Activated T-helper 2 cell treated with anti-CD3 and anti-CD28 coated beads, Interferon-gamma antibody, Interleukin-2, Interleukin-4, amounts not matched to agents 10 μg/mL and 5 μg/mL and 100 μg/mL, durations not matched to agents 14 hours and 24 hours and 36 hours (primary cell): ENCODE measurements around the gene ADGRA1. TPM values are rescaled to one million over a fixed set of nuclear protein-coding genes. Genes with fewer than 3 reads are reported as not detected.

Experiments used
- DNase-seq: peaks from one replicate; pipeline ENCODE4 v3.0.0; 2021; ENCODE audit warnings: low spot score
- H3K27ac Mint-ChIP-seq: one replicate; pipeline ENCODE4 v1.8.0; 2021; ENCODE audit warnings: mixed read lengths
- H3K27me3 Mint-ChIP-seq: one replicate; pipeline ENCODE4 v1.8.0; 2021; ENCODE audit warnings: low read depth, mixed read lengths
- H3K36me3 Mint-ChIP-seq: one replicate; pipeline ENCODE4 v1.8.0; 2021; ENCODE audit warnings: low read depth, mixed read lengths
- H3K4me1 Mint-ChIP-seq: one replicate; pipeline ENCODE4 v1.8.0; 2021; ENCODE audit warnings: low read depth, mixed read lengths
- H3K4me3 Mint-ChIP-seq: one replicate; pipeline ENCODE4 v1.8.0; 2021; ENCODE audit warnings: low read depth, mild to moderate bottlenecking, moderate library complexity, mixed read lengths
- H3K9me3 Mint-ChIP-seq: one replicate; pipeline ENCODE4 v1.8.0; 2021; ENCODE audit warnings: mixed read lengths
- intact Hi-C: fragments of 100-400 bp; cut with micrococcal nuclease; formaldehyde crosslinking; loops from one replicate; pipeline ENCODE4 v1.15.1; 2023
- total RNA-seq: library from RNA; stranded (reverse); gene quantifications from 2 replicates; pipeline ENCODE4 v1.2.3, GENCODE V29; 2022

ADGRA1 gene
- total RNA-seq, 1 donor from 2014 or later: not detected

- H3K27me3 Mint-ChIP-seq: peaks cover 13% of the 10 kb centered on the region
- DNase-seq: no peak
- H3K36me3 Mint-ChIP-seq: no peaks in the 10 kb centered on the region
- H3K27ac Mint-ChIP-seq: no peak overlapping the region
- intact Hi-C loops: no loop called here
- H3K9me3 Mint-ChIP-seq: no peaks in the 10 kb centered on the region
- no peak overlapping the region for H3K4me3 Mint-ChIP-seq
- H3K4me1 Mint-ChIP-seq: no peaks in the 10 kb centered on the region
Measured at GRCh38 chr10:133086247-133086646, 1.5 kb upstream of the ADGRA1 start.

GRCh38 chr10:133087045-133087678, 562 bp upstream of the ADGRA1 start:
- intact Hi-C loops: no loop called here
- H3K9me3 Mint-ChIP-seq: no peaks in the 10 kb centered on the region
- no peak overlapping the region for H3K27ac Mint-ChIP-seq
- no peak overlapping the region for H3K4me3 Mint-ChIP-seq
- no peaks in the 10 kb centered on the region for H3K36me3 Mint-ChIP-seq
- DNase-seq: no peak
- H3K4me1 Mint-ChIP-seq: no peaks in the 10 kb centered on the region
- H3K27me3 Mint-ChIP-seq: peaks cover 14% of the 10 kb centered on the region

- no peak for DNase-seq
- H3K27me3 Mint-ChIP-seq: peaks cover 14% of the 10 kb centered on the region
- intact Hi-C loops: no loop called here
- H3K36me3 Mint-ChIP-seq: no peaks in the 10 kb centered on the region
- H3K9me3 Mint-ChIP-seq: no peaks in the 10 kb centered on the region
- no peaks in the 10 kb centered on the region for H3K4me1 Mint-ChIP-seq
- no peak overlapping the region for H3K4me3 Mint-ChIP-seq
- no peak overlapping the region for H3K27ac Mint-ChIP-seq
Measured at GRCh38 chr10:133088179-133088955, 643 bp downstream of the ADGRA1 start.

- no peaks in the 10 kb centered on the region for H3K4me1 Mint-ChIP-seq
- H3K27ac Mint-ChIP-seq: no peak overlapping the region
- intact Hi-C loops: no loop called here
- no peak overlapping the region for H3K4me3 Mint-ChIP-seq
- H3K27me3 Mint-ChIP-seq: peaks cover 14% of the 10 kb centered on the region
- H3K36me3 Mint-ChIP-seq: no peaks in the 10 kb centered on the region
- DNase-seq: no peak
- no peaks in the 10 kb centered on the region for H3K9me3 Mint-ChIP-seq
Measured at GRCh38 chr10:133088956-133089800, 1.5 kb downstream of the ADGRA1 start.

- no peak overlapping the region for H3K4me3 Mint-ChIP-seq
- no peaks in the 10 kb centered on the region for H3K9me3 Mint-ChIP-seq
Measured at GRCh38 chr10:133090101-133090500, 2.4 kb downstream of the ADGRA1 start.

GRCh38 chr10:133090654-133091053, 2.9 kb downstream of the ADGRA1 start:
- Mint-ChIP-seq H3K27ac (no peak overlapping the region), H3K4me1 (no peaks in the 10 kb centered on the region), H3K36me3 (no peaks in the 10 kb centered on the region), H3K27me3 (peaks cover 14% of the 10 kb centered on the region), H3K9me3 (no peaks in the 10 kb centered on the region), H3K4me3 (no peak overlapping the region)
- no peak for DNase-seq
- intact Hi-C loops: no loop called here

More at GRCh38 chr10:133090101-133090500, 2.4 kb downstream of the ADGRA1 start:
- no peak for DNase-seq
- no peaks in the 10 kb centered on the region for H3K4me1 Mint-ChIP-seq
- H3K27me3 Mint-ChIP-seq: peaks cover 14% of the 10 kb centered on the region
- no peaks in the 10 kb centered on the region for H3K36me3 Mint-ChIP-seq
- no peak overlapping the region for H3K27ac Mint-ChIP-seq
- intact Hi-C loops: no loop called here

GRCh38 chr10:133091316-133091715, 3.6 kb downstream of the ADGRA1 start:
- no peak for DNase-seq
- no peaks in the 10 kb centered on the region for H3K36me3 Mint-ChIP-seq
- H3K4me3 Mint-ChIP-seq: no peak overlapping the region
- H3K9me3 Mint-ChIP-seq: no peaks in the 10 kb centered on the region
- no peak overlapping the region for H3K27ac Mint-ChIP-seq
- intact Hi-C loops: no loop called here
- H3K4me1 Mint-ChIP-seq: no peaks in the 10 kb centered on the region
- peaks cover 14% of the 10 kb centered on the region for H3K27me3 Mint-ChIP-seq

- no peaks in the 10 kb centered on the region for H3K9me3 Mint-ChIP-seq
- H3K36me3 Mint-ChIP-seq: no peaks in the 10 kb centered on the region
- H3K4me1 Mint-ChIP-seq: no peaks in the 10 kb centered on the region
- peaks cover 8% of the 10 kb centered on the region for H3K27me3 Mint-ChIP-seq
- H3K27ac Mint-ChIP-seq: no peak overlapping the region
- DNase-seq: no peak
- no peak overlapping the region for H3K4me3 Mint-ChIP-seq
- intact Hi-C loops: no loop called here
Measured at GRCh38 chr10:133093291-133093690, 5.6 kb downstream of the ADGRA1 start.

GRCh38 chr10:133094286-133094685, 6.6 kb downstream of the ADGRA1 start:
- Mint-ChIP-seq H3K27me3 (peaks cover 3% of the 10 kb centered on the region), H3K9me3 (no peaks in the 10 kb centered on the region), H3K27ac (no peak overlapping the region), H3K4me1 (no peaks in the 10 kb centered on the region), H3K36me3 (no peaks in the 10 kb centered on the region), H3K4me3 (no peak overlapping the region)
- intact Hi-C loops: no loop called here
- no peak for DNase-seq

- Mint-ChIP-seq H3K36me3 (no peaks in the 10 kb centered on the region), H3K4me3 (no peak overlapping the region), H3K4me1 (no peaks in the 10 kb centered on the region), H3K27ac (no peak overlapping the region), H3K9me3 (no peaks in the 10 kb centered on the region), H3K27me3 (peaks cover 3% of the 10 kb centered on the region)
- intact Hi-C loops: no loop called here
- DNase-seq: no peak
Measured at GRCh38 chr10:133094866-133095265, 7.1 kb downstream of the ADGRA1 start.

- DNase-seq: no peak
- Mint-ChIP-seq H3K4me3 (no peak overlapping the region), H3K36me3 (no peaks in the 10 kb centered on the region), H3K27me3 (peaks cover 3% of the 10 kb centered on the region), H3K9me3 (no peaks in the 10 kb centered on the region), H3K4me1 (no peaks in the 10 kb centered on the region), H3K27ac (no peak overlapping the region)
- intact Hi-C loops: no loop called here
Measured at GRCh38 chr10:133095586-133095985, 7.9 kb downstream of the ADGRA1 start.

- no peaks in the 10 kb centered on the region for H3K4me1 Mint-ChIP-seq
- DNase-seq: no peak
- intact Hi-C loops: no loop called here
Measured at GRCh38 chr10:133096616-133097269, 9.0 kb downstream of the ADGRA1 start.

More at GRCh38 chr10:133096616-133097269, 9.0 kb downstream of the ADGRA1 start:
- Mint-ChIP-seq H3K9me3 (no peaks in the 10 kb centered on the region), H3K27ac (no peak overlapping the region), H3K36me3 (no peaks in the 10 kb centered on the region), H3K27me3 (peaks cover 3% of the 10 kb centered on the region), H3K4me3 (no peak overlapping the region)
